Endothelial cell of umbilical vein (primary cell): Measurements from ENCODE around the gene TMEM129.

Source experiments
- EZH2 ChIP-seq: IDR thresholded peaks from 2 replicates; pipeline ENCODE4 v1.6.1; 2012; ENCODE audit warnings: borderline replicate concordance, low read depth, mild to moderate bottlenecking, moderate library complexity, low read length, inconsistent platforms; ENCODE audit not compliant: severe bottlenecking
- FOS ChIP-seq: IDR thresholded peaks from 2 replicates; pipeline ENCODE4 v1.6.1; 2011; ENCODE audit warnings: mild to moderate bottlenecking, low read length, moderate library complexity, borderline replicate concordance; ENCODE audit not compliant: insufficient read depth
- GATA2 ChIP-seq: IDR thresholded peaks from 2 replicates; pipeline ENCODE4 v1.7.0; 2011; ENCODE audit warnings: low read depth, mild to moderate bottlenecking, moderate library complexity, mixed read lengths, low read length; ENCODE audit not compliant: insufficient read length, insufficient read depth
- JUN ChIP-seq: IDR thresholded peaks from 2 replicates; pipeline ENCODE4 v1.6.1; 2011; ENCODE audit warnings: borderline replicate concordance, low read depth; ENCODE audit not compliant: insufficient read length, insufficient read depth
- MYC ChIP-seq: IDR thresholded peaks from one replicate; pipeline ENCODE4 v1.6.1; 2011; ENCODE audit warnings: mild to moderate bottlenecking, low read depth, low read length
- POLR2A ChIP-seq: IDR thresholded peaks from 2 replicates; pipeline ENCODE4 v1.6.1; 2012; ENCODE audit warnings: low read depth, mild to moderate bottlenecking, control low read depth, low read length
- POLR2AphosphoS5 ChIP-seq: IDR thresholded peaks from 2 replicates; pipeline ENCODE4 v1.6.1; 2012; ENCODE audit warnings: low read depth, mild to moderate bottlenecking, control low read depth, low read length, moderate library complexity; ENCODE audit not compliant: insufficient read depth
- TF ChIP-seq, protein P1 (sequence below), 2 donors: IDR thresholded peaks; 1 replicate in 1 of 2; 2 replicates in 1 of 2; pipeline ENCODE4 v1.5.1; 2011; ENCODE audit warnings: low read length in 2 of 2, mild to moderate bottlenecking in 2 of 2, moderate library complexity in 2 of 2, control low read depth in 1 of 2, inconsistent platforms in 1 of 2, low read depth in 1 of 2; ENCODE audit not compliant: insufficient read depth in 1 of 2; ENCODE audit errors: extremely low read depth in 1 of 2
- TF ChIP-seq, protein P2 (sequence below): IDR thresholded peaks from 2 replicates; pipeline ENCODE4 v1.6.1; 2011; ENCODE audit not compliant: insufficient read depth, insufficient read length

DNA sequence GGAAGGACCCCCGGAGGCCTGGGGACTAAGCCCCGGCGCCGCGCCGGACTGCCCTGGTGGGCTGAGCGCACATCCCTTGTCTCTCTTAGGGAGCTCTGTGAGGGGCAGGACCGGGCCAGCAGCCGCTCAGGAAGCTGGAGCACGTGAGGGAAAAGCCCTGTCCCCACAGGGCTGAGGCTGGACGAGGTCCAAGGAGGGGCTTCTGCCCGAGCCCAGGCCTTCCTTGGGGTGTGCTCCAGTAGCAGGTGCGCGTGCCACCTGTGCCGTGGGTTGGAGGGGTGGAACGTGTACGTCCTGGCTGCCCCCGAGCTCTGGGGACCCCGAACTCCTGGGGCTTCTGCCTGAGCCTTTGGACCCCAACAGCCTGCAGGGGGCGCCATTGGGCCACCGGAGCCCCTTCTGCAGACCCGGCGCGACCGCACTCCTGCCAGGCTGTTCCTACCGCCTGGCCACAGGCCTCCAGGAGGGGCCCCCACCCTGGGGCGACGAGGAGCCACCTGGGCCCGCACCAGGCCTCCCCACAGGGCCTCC, 27.4 kb upstream of the TMEM129 start:
- TF ChIP-seq, protein P1, sequence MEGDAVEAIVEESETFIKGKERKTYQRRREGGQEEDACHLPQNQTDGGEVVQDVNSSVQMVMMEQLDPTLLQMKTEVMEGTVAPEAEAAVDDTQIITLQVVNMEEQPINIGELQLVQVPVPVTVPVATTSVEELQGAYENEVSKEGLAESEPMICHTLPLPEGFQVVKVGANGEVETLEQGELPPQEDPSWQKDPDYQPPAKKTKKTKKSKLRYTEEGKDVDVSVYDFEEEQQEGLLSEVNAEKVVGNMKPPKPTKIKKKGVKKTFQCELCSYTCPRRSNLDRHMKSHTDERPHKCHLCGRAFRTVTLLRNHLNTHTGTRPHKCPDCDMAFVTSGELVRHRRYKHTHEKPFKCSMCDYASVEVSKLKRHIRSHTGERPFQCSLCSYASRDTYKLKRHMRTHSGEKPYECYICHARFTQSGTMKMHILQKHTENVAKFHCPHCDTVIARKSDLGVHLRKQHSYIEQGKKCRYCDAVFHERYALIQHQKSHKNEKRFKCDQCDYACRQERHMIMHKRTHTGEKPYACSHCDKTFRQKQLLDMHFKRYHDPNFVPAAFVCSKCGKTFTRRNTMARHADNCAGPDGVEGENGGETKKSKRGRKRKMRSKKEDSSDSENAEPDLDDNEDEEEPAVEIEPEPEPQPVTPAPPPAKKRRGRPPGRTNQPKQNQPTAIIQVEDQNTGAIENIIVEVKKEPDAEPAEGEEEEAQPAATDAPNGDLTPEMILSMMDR (IDR thresholded peaks at IDR 0.05; ENCODE audit: extremely low read depth in 1 of 2, insufficient read depth in 1 of 2, low read depth in 1 of 2, low read length in 2 of 2), result peak; percentile 82 to 98
- TF ChIP-seq POLR2A (no peak), POLR2AphosphoS5 (no peak), JUN (no peak), FOS (no peak), EZH2 (no peak), GATA2 (no peak), MYC (no peak)
- TF ChIP-seq, protein P2, sequence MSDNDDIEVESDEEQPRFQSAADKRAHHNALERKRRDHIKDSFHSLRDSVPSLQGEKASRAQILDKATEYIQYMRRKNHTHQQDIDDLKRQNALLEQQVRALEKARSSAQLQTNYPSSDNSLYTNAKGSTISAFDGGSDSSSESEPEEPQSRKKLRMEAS, result no peak
